Activated naive CD4-positive, alpha-beta T cell treated with anti-CD3 and anti-CD28 coated beads, Interleukin-2, amount 10 ng/mL, durations not matched to agents 7 days and 5 days (primary cell): ENCODE data around the gene GATAD1.
"Not testable (repeated sequence)": the region's sequence is repeated elsewhere in the genome, so short reads cannot be mapped to it uniquely, and the experiment has no call there.

ENCODE experiments used
- CTCF ChIA-PET: fragments of 350-600 bp; sonication (Branson Sonifier 250); formaldehyde crosslinking; loops from one replicate; lab custom pipeline; 2021; ENCODE audit warnings: antibody characterized with exemption; lab: Charles Lee
- DNase-seq: peaks from one replicate; pipeline ENCODE4 v3.0.0-alpha.2; 2020
- H3K27ac Mint-ChIP-seq: one replicate; pipeline ENCODE4 v1.8.0; 2021; ENCODE audit warnings: mild to moderate bottlenecking, moderate library complexity, mixed read lengths
- H3K27me3 Mint-ChIP-seq: one replicate; pipeline ENCODE4 v1.8.0; 2021; ENCODE audit warnings: mild to moderate bottlenecking, mixed read lengths
- H3K36me3 Mint-ChIP-seq: one replicate; pipeline ENCODE4 v1.8.0; 2021; ENCODE audit warnings: mixed read lengths
- H3K4me1 Mint-ChIP-seq: one replicate; pipeline ENCODE4 v1.8.0; 2021; ENCODE audit warnings: mixed read lengths
- H3K4me3 Mint-ChIP-seq: one replicate; pipeline ENCODE4 v1.8.0; 2021; ENCODE audit warnings: mild to moderate bottlenecking, moderate library complexity, mixed read lengths
- H3K9me3 Mint-ChIP-seq: one replicate; pipeline ENCODE4 v1.8.0; 2021; ENCODE audit warnings: mixed read lengths

GATAD1 gene

GRCh38 chr7:92479146-92479545, 31.9 kb downstream of the GATAD1 start:
- H3K9me3 Mint-ChIP-seq, H3K27me3 Mint-ChIP-seq, H3K36me3 Mint-ChIP-seq, CTCF ChIA-PET, H3K4me1 Mint-ChIP-seq, H3K27ac Mint-ChIP-seq, H3K4me3 Mint-ChIP-seq, DNase-seq: not testable (repeated sequence)

DNA sequence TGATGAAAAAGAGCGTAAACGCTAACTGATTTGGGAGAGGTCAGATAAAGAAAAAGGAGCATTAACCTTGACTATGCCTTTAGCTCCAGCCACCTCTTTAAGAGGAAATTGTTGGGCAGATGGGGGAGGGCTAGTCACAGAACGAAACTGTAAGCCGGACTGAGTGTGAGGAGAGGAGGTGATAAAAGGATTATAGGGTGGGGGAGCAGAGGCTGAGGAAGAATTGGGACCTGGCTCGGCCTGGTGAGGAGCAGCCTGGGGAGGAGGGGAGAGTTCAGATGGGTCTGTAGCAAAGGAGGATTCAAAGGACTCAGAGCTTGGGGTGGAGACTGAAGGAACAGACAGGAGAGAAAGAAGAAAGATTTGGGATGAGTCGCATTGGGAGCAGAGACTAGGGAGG, 36.3 kb downstream of the GATAD1 start:
- H3K36me3 Mint-ChIP-seq, H3K9me3 Mint-ChIP-seq, H3K27me3 Mint-ChIP-seq, DNase-seq, H3K4me3 Mint-ChIP-seq, H3K27ac Mint-ChIP-seq, H3K4me1 Mint-ChIP-seq: not testable (repeated sequence)
- CTCF ChIA-PET = interaction anchor here (0.9 kb wide), 1 partner anchor 16 kb away, joined by 3 read pairs; no protein-coding TSS in a partner anchor

GRCh38 chr7:92484226-92484625, 36.9 kb downstream of the GATAD1 start:
- H3K27me3 Mint-ChIP-seq, H3K36me3 Mint-ChIP-seq, H3K4me1 Mint-ChIP-seq, H3K27ac Mint-ChIP-seq, H3K9me3 Mint-ChIP-seq, H3K4me3 Mint-ChIP-seq, DNase-seq: not testable (repeated sequence)
- CTCF ChIA-PET = interaction anchor here (0.9 kb wide), 1 partner anchor 17 kb away, joined by 3 read pairs; no protein-coding TSS in a partner anchor

DNA sequence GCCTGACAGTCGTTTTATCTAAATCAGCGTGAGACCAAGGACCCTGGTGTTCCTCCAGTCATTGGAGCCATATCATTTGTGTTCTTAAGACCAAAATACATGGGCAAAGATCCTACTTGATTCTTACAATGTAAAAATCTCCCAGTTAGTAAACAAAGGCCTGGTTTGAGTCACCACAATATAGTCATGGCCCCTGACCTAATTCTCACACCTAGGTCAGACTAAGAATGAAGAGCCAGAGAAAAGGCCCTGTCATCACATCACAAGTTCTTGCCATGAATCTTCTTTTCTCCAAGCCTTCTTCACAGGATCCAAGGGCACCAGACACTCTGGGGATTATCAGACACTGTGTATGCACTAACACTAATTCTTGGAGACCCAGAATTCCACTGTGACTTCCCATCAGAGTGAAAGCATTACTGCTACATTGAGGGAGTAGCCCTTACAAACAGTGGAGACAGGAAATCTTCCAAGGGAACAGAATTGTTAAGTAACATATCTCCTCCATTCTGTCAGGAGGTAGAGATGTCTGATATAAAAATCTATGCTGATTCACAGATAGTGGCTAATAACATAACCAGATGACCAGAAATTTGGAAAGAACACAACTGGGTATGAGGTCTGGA, 38.1 kb downstream of the GATAD1 start:
- no peaks in the 10 kb centered on the region for H3K4me1 Mint-ChIP-seq
- H3K27ac Mint-ChIP-seq = no peak overlapping the region
- no peak overlapping the region for H3K4me3 Mint-ChIP-seq
- H3K27me3 Mint-ChIP-seq = no peaks in the 10 kb centered on the region
- peaks cover 13% of the 10 kb centered on the region for H3K36me3 Mint-ChIP-seq
- no peak for DNase-seq
- no peaks in the 10 kb centered on the region for H3K9me3 Mint-ChIP-seq
- CTCF ChIA-PET = no interaction called here

DNA sequence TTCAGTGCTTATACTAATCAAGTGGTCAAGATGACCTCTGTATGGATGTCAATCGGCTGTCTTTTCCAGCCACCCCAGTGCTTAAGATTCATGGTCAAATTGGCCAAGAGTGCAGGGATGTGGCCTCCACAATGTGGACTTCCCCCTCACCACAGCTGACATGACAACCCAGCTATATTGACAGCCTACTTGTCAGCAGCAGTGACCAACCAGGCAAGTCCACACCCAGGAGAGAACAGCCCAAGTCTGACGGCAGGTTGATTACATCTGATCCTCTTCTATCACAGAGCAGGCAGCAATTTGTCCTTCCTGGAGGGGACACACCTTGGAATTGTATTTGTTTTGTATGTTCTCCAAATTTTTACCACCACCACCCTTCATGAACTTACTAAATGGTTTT, 38.7 kb downstream of the GATAD1 start:
- peaks cover 15% of the 10 kb centered on the region for H3K36me3 Mint-ChIP-seq
- H3K27me3 Mint-ChIP-seq = no peaks in the 10 kb centered on the region
- no peaks in the 10 kb centered on the region for H3K9me3 Mint-ChIP-seq
- no peak overlapping the region for H3K27ac Mint-ChIP-seq
- CTCF ChIA-PET = no interaction called here
- no peak for DNase-seq
- H3K4me1 Mint-ChIP-seq = no peaks in the 10 kb centered on the region
- H3K4me3 Mint-ChIP-seq = no peak overlapping the region

GRCh38 chr7:92487804-92488203, 40.5 kb downstream of the GATAD1 start:
- Mint-ChIP-seq H3K4me1 (no peaks in the 10 kb centered on the region), H3K36me3 (peaks cover 25% of the 10 kb centered on the region), H3K4me3 (no peak overlapping the region), H3K27ac (no peak overlapping the region), H3K27me3 (no peaks in the 10 kb centered on the region), H3K9me3 (no peaks in the 10 kb centered on the region)
- no peak for DNase-seq
- CTCF ChIA-PET = no interaction called here

DNA sequence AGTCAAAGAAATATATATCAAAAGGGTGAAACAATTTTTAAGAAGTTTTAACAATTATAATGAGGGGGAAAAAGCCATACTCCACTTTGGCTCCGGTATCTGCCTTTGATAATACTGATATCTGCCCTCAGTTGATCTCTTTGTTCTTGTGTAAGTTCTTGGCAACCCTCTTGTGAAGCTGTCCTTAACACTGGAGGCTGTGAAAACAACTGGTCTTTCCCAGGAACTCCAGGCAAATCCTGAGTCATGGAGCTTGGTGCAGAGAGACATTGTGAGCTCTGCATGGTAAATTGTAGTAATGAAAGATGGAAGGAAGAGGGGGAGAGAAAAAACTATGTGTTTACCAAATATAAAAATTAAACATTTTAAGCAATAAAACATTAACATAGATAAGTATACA, 42.4 kb downstream of the GATAD1 start:
- H3K36me3 Mint-ChIP-seq = peaks cover 26% of the 10 kb centered on the region
- H3K27ac Mint-ChIP-seq = no peak overlapping the region
- H3K4me1 Mint-ChIP-seq = no peaks in the 10 kb centered on the region
- no peaks in the 10 kb centered on the region for H3K9me3 Mint-ChIP-seq
- H3K27me3 Mint-ChIP-seq = no peaks in the 10 kb centered on the region
- CTCF ChIA-PET = interaction anchor here (0.7 kb wide), 1 partner anchor 35 kb away, joined by 4 read pairs; no protein-coding TSS in a partner anchor
- H3K4me3 Mint-ChIP-seq = no peak overlapping the region
- DNase-seq = no peak

- DNase-seq = no peak
These were observed 49.6 kb downstream of the GATAD1 start for GRCh38 chr7:92496876-92497275.

DNA sequence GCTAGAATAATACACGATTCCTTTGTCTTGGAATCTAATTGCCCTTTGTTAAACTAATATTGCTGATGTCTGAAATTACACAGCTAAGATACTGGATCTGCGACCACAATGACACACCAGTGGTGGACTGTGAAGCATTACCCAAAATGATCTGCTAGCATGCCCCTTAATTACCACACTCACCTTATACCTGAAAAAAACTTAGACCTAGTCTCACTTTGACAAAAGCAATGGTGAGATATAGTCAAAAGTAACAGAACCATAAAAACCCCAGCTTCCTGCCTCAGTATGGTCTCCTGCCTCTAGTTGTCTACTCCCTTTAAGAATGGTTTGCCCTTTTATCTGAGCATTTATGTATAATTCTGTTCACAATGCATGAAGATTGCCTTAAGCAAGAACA, 51.3 kb downstream of the GATAD1 start:
- CTCF ChIA-PET = interaction anchor here (1.4 kb wide), 1 partner anchor 52 kb away, joined by 4 read pairs; the partner anchor contains the start of gene GATAD1
- Mint-ChIP-seq H3K36me3 (peaks cover 20% of the 10 kb centered on the region), H3K27me3 (no peaks in the 10 kb centered on the region), H3K9me3 (no peaks in the 10 kb centered on the region), H3K27ac (no peak overlapping the region), H3K4me3 (no peak overlapping the region), H3K4me1 (peaks cover 4% of the 10 kb centered on the region)
- no peak for DNase-seq

More at GRCh38 chr7:92496876-92497275, 49.6 kb downstream of the GATAD1 start:
- H3K27me3 Mint-ChIP-seq = no peaks in the 10 kb centered on the region
- no peaks in the 10 kb centered on the region for H3K9me3 Mint-ChIP-seq
- CTCF ChIA-PET = no interaction called here
- H3K27ac Mint-ChIP-seq = no peak overlapping the region
- H3K4me3 Mint-ChIP-seq = no peak overlapping the region
- peaks cover 24% of the 10 kb centered on the region for H3K36me3 Mint-ChIP-seq
- H3K4me1 Mint-ChIP-seq = peaks cover 3% of the 10 kb centered on the region

DNA sequence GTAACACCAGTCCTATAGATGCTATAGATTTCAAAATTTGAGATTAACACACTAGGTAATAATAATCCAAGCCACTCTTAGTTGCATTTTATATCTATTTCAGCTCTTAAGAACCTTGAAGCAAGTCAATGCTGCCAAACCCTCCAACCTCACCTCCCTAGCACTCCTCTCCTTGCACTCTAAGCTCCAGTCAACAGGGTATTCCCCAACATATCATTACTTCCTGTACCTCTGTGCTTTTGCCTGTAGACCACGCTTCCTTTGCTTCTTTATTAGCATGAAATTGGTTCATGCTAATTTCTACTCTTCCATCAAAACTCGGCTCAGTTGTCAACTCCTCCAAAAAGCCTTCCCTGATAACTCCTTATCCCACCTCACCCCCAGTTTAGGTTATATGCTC, 56.5 kb downstream of the GATAD1 start:
- H3K36me3 Mint-ChIP-seq = peaks cover 21% of the 10 kb centered on the region
- no peak for DNase-seq
- H3K27ac Mint-ChIP-seq = no peak overlapping the region
- no peaks in the 10 kb centered on the region for H3K9me3 Mint-ChIP-seq
- H3K4me3 Mint-ChIP-seq = no peak overlapping the region
- CTCF ChIA-PET = no interaction called here
- peaks cover 7% of the 10 kb centered on the region for H3K4me1 Mint-ChIP-seq
- no peaks in the 10 kb centered on the region for H3K27me3 Mint-ChIP-seq

- Mint-ChIP-seq H3K27ac (no peak overlapping the region), H3K36me3 (peaks cover 23% of the 10 kb centered on the region), H3K27me3 (no peaks in the 10 kb centered on the region), H3K4me1 (peaks cover 7% of the 10 kb centered on the region), H3K9me3 (no peaks in the 10 kb centered on the region), H3K4me3 (no peak overlapping the region)
- DNase-seq = no peak
- CTCF ChIA-PET = no interaction called here
These were observed 57.3 kb downstream of the GATAD1 start for GRCh38 chr7:92504563-92504962.

- Mint-ChIP-seq H3K27ac (no peak overlapping the region), H3K27me3 (no peaks in the 10 kb centered on the region), H3K36me3 (peaks cover 14% of the 10 kb centered on the region), H3K4me1 (peaks cover 7% of the 10 kb centered on the region), H3K9me3 (no peaks in the 10 kb centered on the region), H3K4me3 (no peak overlapping the region)
- CTCF ChIA-PET = no interaction called here
- DNase-seq = no peak
These were observed 59.1 kb downstream of the GATAD1 start for GRCh38 chr7:92506363-92506762.

DNA sequence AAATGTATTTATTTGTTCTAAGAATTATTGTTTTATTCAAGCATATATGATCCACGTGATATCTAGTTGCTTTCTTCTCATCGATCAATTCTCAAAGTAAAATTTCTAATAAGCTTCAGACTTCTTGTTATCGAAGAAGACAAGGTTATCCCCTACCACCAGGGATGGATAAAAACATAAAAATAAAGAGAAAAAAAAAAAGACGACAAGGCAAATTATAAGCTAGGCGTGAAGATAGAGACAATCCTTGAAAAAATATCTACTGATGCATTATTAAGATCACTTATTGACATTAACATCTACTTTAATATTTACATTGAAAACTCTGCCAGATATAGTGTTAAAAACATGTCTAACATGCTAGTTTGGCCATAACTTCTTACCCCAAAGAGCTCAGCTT, 61.7 kb downstream of the GATAD1 start:
- H3K36me3 Mint-ChIP-seq = peaks cover 13% of the 10 kb centered on the region
- no peaks in the 10 kb centered on the region for H3K9me3 Mint-ChIP-seq
- no peaks in the 10 kb centered on the region for H3K27me3 Mint-ChIP-seq
- CTCF ChIA-PET = interaction anchor here (0.7 kb wide), 1 partner anchor 678 kb away, joined by 3 read pairs; no protein-coding TSS in a partner anchor
- peaks cover 2% of the 10 kb centered on the region for H3K4me1 Mint-ChIP-seq
- H3K4me3 Mint-ChIP-seq = no peak overlapping the region
- DNase-seq = no peak
- H3K27ac Mint-ChIP-seq = no peak overlapping the region
